Liver (tissue), 3 donors: Measurements from ENCODE around the gene FRMD5.

Experiments
- EGR1 ChIP-seq, 2 donors: IDR thresholded peaks; 2 replicates each; pipeline ENCODE4 v1.6.1; 2016 to 2018; ENCODE audit warnings: antibody characterized with exemption in 2 of 2, low read depth in 2 of 2
- FOXA1 ChIP-seq: IDR thresholded peaks from 2 replicates; pipeline ENCODE4 v1.6.1; 2016; ENCODE audit warnings: antibody characterized with exemption
- GABPA ChIP-seq, 2 donors: IDR thresholded peaks in 1 of 2; conservative IDR thresholded peaks in 1 of 2; 2 replicates each; pipeline ENCODE4 v1.6.1; 2016; ENCODE audit warnings: antibody characterized with exemption in 2 of 2, mild to moderate bottlenecking in 1 of 2, moderate library complexity in 1 of 2
- HNF4A ChIP-seq, 2 donors: conservative IDR thresholded peaks; 2 replicates each; pipeline ENCODE4 v1.6.1; 2016; ENCODE audit warnings: antibody characterized with exemption in 2 of 2, mild to moderate bottlenecking in 2 of 2
- JUND ChIP-seq, 2 donors: IDR thresholded peaks; 2 replicates each; pipeline ENCODE4 v1.6.1; 2016; ENCODE audit warnings: antibody characterized with exemption in 2 of 2
- RAD21 ChIP-seq, 2 donors: IDR thresholded peaks; 2 replicates each; pipeline ENCODE4 v1.6.1; 2016; ENCODE audit warnings: antibody characterized with exemption in 2 of 2, mild to moderate bottlenecking in 2 of 2
- RXRA ChIP-seq, 2 donors: IDR thresholded peaks; 2 replicates each; pipeline ENCODE4 v1.6.1; 2017 to 2018; ENCODE audit warnings: antibody characterized with exemption in 2 of 2, mild to moderate bottlenecking in 1 of 2
- SP1 ChIP-seq: IDR thresholded peaks from 2 replicates; pipeline ENCODE4 v1.6.1; 2018; ENCODE audit warnings: antibody characterized with exemption, mild to moderate bottlenecking
- TAF1 ChIP-seq: conservative IDR thresholded peaks from 2 replicates; pipeline ENCODE4 v1.6.1; 2016; ENCODE audit warnings: antibody characterized with exemption, mild to moderate bottlenecking
- YY1 ChIP-seq: IDR thresholded peaks from 2 replicates; pipeline ENCODE4 v1.6.1; 2016; ENCODE audit warnings: antibody characterized with exemption, mild to moderate bottlenecking
- TF ChIP-seq, protein P1 (sequence below): fragments of 150-350 bp; IDR thresholded peaks from 2 replicates; pipeline ENCODE4 v1.5.1; 2017; ENCODE audit warnings: improper control_type of control experiment, low read depth, low read length; ENCODE audit not compliant: missing input control
- TF ChIP-seq, protein P2 (sequence below): IDR thresholded peaks from 2 replicates; pipeline ENCODE4 v1.6.1; 2016; ENCODE audit warnings: antibody characterized with exemption
- TF ChIP-seq, protein P3 (sequence below): IDR thresholded peaks from 2 replicates; pipeline ENCODE4 v1.6.1; 2016; ENCODE audit warnings: antibody characterized with exemption, mild to moderate bottlenecking
- donor health status: healthy.
- donor health status: healthy.

DNA sequence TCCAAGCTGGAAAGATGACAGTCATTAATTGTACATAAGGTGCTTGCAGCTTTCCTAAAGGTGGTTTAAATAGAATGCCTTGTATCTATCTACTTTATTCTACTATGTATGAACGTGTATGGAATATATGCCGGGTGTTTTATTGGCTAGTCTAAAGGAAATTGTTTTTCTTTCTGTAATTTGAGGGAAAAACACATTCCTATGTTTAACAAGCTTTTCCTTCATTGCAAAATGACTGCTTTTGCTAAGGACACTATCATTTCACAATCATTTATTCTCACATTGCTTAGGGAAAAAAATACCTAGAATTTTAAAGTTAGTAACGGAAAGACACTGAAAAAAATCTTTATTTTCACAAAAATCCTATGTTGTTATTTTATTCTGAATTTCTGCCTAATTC, 226.5 kb downstream of the FRMD5 start:
- TF ChIP-seq, protein P1, sequence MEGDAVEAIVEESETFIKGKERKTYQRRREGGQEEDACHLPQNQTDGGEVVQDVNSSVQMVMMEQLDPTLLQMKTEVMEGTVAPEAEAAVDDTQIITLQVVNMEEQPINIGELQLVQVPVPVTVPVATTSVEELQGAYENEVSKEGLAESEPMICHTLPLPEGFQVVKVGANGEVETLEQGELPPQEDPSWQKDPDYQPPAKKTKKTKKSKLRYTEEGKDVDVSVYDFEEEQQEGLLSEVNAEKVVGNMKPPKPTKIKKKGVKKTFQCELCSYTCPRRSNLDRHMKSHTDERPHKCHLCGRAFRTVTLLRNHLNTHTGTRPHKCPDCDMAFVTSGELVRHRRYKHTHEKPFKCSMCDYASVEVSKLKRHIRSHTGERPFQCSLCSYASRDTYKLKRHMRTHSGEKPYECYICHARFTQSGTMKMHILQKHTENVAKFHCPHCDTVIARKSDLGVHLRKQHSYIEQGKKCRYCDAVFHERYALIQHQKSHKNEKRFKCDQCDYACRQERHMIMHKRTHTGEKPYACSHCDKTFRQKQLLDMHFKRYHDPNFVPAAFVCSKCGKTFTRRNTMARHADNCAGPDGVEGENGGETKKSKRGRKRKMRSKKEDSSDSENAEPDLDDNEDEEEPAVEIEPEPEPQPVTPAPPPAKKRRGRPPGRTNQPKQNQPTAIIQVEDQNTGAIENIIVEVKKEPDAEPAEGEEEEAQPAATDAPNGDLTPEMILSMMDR = no peak
- TF ChIP-seq TAF1 (no peak), RAD21 (IDR thresholded peaks at IDR 0.05) (no peak), HNF4A (conservative IDR thresholded peaks at IDR 0.05) (no peak), GABPA (IDR thresholded peaks at IDR 0.05 in 1 of 2, conservative IDR thresholded peaks at IDR 0.05 in 1 of 2) (no peak), YY1 (no peak), FOXA1 (no peak), SP1 (no peak), EGR1 (IDR thresholded peaks at IDR 0.05; ENCODE audit: low read depth in 2 of 2) (no peak), RXRA (IDR thresholded peaks at IDR 0.05) (no peak), JUND (IDR thresholded peaks at IDR 0.05) (no peak)
- TF ChIP-seq, protein P2, sequence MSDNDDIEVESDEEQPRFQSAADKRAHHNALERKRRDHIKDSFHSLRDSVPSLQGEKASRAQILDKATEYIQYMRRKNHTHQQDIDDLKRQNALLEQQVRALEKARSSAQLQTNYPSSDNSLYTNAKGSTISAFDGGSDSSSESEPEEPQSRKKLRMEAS = no peak
- TF ChIP-seq, protein P3, sequence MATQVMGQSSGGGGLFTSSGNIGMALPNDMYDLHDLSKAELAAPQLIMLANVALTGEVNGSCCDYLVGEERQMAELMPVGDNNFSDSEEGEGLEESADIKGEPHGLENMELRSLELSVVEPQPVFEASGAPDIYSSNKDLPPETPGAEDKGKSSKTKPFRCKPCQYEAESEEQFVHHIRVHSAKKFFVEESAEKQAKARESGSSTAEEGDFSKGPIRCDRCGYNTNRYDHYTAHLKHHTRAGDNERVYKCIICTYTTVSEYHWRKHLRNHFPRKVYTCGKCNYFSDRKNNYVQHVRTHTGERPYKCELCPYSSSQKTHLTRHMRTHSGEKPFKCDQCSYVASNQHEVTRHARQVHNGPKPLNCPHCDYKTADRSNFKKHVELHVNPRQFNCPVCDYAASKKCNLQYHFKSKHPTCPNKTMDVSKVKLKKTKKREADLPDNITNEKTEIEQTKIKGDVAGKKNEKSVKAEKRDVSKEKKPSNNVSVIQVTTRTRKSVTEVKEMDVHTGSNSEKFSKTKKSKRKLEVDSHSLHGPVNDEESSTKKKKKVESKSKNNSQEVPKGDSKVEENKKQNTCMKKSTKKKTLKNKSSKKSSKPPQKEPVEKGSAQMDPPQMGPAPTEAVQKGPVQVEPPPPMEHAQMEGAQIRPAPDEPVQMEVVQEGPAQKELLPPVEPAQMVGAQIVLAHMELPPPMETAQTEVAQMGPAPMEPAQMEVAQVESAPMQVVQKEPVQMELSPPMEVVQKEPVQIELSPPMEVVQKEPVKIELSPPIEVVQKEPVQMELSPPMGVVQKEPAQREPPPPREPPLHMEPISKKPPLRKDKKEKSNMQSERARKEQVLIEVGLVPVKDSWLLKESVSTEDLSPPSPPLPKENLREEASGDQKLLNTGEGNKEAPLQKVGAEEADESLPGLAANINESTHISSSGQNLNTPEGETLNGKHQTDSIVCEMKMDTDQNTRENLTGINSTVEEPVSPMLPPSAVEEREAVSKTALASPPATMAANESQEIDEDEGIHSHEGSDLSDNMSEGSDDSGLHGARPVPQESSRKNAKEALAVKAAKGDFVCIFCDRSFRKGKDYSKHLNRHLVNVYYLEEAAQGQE = no peak
